GM12872 (cell line): ENCODE measurements around the gene ADGRD1.

Experiments used
- TF ChIP-seq, protein P1 (sequence below): IDR thresholded peaks from 3 replicates; pipeline ENCODE4 v1.5.1; 2011; ENCODE audit warnings: low read depth, mild to moderate bottlenecking, low read length, moderate library complexity; ENCODE audit not compliant: insufficient read depth

Gene ADGRD1

DNA sequence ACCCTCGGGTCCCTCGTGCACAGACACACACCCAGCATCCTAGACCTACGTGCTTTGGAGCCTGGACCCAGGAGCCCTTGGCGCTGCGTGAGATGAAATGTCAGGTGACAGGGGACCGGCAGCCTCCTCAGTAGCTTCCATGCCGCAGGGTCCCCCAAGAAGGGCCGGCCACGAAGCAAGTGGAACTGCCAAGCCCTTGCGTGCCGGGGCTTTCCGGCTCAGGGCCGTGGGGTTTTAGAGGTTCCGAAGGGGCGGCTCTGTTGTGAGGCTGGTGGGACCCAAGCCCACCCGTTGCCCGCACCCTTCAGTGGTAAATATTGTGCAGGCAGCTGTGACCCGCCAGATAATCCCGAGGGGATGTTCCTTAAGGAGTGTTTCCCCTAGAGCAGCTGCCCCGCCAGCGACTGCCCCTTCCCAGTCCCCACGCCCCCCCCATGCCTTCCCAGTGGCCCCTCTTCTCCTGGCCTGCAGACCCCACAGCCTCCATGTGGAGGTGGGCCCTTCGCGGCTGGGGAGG, 133.7 kb downstream of the ADGRD1 start:
- TF ChIP-seq, protein P1, sequence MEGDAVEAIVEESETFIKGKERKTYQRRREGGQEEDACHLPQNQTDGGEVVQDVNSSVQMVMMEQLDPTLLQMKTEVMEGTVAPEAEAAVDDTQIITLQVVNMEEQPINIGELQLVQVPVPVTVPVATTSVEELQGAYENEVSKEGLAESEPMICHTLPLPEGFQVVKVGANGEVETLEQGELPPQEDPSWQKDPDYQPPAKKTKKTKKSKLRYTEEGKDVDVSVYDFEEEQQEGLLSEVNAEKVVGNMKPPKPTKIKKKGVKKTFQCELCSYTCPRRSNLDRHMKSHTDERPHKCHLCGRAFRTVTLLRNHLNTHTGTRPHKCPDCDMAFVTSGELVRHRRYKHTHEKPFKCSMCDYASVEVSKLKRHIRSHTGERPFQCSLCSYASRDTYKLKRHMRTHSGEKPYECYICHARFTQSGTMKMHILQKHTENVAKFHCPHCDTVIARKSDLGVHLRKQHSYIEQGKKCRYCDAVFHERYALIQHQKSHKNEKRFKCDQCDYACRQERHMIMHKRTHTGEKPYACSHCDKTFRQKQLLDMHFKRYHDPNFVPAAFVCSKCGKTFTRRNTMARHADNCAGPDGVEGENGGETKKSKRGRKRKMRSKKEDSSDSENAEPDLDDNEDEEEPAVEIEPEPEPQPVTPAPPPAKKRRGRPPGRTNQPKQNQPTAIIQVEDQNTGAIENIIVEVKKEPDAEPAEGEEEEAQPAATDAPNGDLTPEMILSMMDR: no peak

DNA sequence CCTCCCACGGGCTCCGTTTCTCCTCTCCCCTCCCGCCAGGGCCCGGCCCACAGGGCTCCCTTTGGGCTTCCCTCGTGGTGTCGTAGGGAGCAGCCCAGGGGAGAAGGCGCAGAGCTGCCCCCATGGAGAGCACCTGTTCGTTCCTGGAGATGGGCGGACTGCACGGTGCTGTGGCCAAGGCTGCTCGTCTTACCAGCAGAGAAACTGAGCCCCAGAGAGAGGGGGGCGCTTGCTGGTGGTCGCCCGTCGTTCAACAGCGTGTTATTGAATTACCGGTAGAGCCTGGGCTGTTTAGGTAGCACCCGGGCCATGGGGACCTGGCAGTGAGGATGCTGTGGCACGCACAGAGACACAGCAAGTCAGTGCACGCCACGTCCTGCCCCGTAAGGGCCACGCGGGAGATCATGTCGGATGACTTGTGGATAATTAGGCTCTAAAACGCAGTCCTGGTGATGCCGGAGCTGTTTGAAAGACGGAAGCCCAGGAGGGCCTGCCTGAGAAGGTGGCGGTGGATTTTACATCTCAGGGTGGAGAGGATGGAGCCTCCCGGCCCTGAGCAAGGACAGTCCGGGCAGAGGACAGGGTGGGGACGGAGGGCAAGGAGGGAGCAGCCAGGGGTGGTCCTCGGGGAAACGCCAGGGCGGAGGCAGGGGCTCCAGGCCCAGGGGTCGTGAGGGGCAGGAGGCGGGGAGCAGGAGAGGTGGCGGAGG, 134.4 kb downstream of the ADGRD1 start:
- TF ChIP-seq, protein P1: no peak

DNA sequence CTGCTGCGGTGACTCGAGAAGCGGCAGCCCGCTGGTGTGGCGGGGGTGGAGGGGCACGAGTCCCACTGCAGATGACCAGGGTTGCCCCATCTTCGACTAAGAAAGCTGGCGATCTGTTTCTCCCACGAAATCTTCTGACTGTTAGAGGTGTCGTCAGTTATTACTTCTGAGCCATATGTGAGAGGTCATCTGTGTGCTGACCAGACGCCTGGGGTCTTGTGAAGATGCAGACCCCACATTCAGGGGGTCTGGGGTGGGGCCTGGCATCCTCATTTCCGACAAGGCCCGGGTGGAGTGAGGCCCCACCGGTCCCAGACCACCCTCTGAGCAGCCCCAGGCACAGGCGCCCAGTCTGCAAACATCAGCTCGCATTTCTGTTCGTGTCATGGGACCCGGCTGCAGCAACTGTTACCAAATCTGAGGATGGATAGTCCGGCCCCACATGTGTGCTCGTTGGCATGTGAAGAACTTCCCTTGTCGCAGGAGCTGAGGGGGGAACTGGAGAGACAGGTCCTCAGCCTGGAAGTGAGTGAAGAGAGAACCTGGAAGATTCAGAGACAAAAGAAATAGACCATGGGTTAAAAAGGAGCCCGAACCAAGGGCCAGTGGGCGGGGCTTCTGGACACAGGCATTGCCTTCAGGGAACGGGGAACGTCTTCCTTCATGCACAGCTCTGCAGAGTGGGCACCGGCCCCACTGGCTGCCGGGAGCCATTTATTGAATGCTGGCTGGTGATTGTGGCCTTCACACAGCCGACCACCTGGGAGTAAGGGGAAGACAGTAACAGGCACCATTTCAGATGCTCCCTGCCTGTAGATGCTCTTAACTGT, 135.2 kb downstream of the ADGRD1 start:
- TF ChIP-seq, protein P1: no peak

DNA sequence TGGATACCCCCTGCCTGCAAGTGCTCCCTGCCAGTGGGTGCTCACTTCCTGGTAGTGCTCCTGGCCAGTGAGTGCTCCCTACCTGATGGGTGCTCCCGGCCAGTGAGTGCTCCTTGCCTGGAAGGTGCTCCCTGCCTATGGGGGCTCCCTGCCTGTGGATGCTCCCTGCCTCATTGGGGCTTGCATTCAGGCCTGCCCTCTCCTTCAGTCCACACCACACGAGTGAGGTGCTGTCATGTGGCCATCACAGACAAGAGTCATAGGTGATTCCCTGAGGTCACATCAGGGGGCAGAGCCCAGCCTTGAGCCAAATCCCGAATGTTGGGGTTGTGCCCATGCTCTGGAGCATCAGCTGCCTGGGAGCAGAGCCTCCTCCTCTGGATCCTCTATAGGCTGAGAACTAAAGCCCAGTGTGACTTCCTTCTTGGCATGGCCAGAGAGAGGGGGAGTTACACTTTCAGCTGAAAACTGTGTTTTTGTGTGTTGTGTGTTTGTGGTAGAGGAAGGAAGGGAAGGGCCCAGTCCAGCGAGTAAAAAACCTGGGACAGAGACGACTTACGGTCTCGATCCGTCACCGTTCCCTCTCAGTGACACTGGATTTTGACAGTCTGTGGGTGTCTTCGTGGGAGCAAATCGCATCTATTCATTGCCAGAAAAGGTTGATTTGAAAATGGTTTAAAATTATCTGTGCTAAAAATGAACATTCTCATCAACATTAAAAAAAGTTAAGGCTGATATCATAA, 136.0 kb downstream of the ADGRD1 start:
- TF ChIP-seq, protein P1: no peak

DNA sequence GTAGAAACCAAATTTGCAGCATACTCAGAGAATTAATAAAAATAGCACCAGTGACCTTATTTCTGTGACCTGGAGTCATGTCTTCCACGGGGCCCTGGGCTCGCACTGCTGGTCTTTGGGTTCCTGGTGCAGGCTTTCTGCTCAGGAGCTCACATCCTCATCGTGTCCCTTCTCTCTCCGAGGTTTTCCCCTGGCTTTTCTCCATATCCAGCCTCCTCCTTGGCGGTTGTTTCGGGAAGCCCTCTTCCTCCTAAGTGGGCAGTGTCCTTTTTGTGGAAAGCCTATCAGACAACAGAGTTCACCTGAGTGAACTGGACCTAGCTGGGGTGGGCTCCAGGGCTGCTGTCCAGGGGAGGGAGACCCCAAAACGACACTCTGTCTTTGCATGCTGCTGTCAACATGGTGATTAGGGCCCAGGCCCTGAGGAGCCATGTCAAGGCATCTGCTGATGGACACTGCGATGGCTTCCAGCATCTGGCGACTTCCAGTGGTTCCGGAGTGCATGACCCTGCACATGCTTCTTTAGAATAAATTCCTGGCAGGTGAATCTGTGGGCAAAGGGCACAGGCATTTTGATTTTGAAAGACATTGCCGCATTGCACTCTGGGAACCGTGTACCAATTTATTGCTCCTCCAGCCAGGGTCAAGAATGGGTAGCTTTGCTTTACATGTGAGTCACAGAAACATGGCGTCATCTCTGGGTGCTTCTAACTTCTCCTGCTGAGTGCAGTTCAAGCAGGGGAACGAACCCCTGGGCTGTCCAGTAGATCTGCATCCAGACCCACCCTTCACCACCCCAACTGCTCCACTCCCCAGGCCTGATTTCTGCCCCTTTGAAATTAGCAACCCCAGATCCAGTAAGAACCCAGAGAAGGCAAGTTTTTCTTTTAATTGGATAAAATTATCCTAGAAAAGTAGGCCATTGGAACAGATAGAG, 136.8 kb downstream of the ADGRD1 start:
- TF ChIP-seq, protein P1: no peak

DNA sequence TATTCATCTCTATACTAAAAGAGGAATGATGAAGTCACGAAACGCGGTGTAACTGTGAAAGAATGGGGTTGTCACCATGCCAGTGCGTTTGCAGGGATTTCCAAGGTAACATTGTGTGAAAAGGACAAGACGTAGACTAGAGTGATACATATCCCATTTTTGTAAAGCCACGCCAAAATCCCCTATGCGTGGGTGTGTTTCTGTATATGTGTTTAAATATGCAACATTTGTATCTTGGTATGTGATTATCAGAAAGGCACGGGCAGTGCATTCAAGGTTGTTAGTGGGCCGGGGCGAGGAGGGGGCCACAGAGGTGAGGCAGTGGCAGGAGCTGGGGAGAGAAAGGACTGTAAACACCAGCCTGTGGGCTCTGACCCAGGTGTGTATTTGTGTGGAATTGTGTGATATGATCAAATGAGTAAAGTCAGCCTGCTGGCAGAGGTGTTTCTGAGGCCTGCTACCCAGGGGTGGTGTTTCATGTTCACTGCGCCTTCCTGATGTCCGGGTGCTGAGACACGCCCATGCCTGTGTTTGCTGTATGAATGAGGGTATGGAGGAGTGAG, 137.8 kb downstream of the ADGRD1 start:
- TF ChIP-seq, protein P1: no peak
